DND-41 (cell line): ENCODE results near the gene CACNA2D4.

Source experiments
- CTCF ChIP-seq: IDR thresholded peaks from 2 replicates; pipeline ENCODE4 v1.5.1; 2012; ENCODE audit warnings: borderline replicate concordance, low read length, moderate library complexity, mild to moderate bottlenecking; ENCODE audit not compliant: poor library complexity, severe bottlenecking; ENCODE audit errors: extremely low read depth
- EZH2 ChIP-seq: IDR thresholded peaks from 3 replicates; pipeline ENCODE4 v1.6.1; 2012; ENCODE audit warnings: borderline replicate concordance, low read depth, mild to moderate bottlenecking, moderate library complexity, low read length, inconsistent platforms; ENCODE audit not compliant: severe bottlenecking

DNA sequence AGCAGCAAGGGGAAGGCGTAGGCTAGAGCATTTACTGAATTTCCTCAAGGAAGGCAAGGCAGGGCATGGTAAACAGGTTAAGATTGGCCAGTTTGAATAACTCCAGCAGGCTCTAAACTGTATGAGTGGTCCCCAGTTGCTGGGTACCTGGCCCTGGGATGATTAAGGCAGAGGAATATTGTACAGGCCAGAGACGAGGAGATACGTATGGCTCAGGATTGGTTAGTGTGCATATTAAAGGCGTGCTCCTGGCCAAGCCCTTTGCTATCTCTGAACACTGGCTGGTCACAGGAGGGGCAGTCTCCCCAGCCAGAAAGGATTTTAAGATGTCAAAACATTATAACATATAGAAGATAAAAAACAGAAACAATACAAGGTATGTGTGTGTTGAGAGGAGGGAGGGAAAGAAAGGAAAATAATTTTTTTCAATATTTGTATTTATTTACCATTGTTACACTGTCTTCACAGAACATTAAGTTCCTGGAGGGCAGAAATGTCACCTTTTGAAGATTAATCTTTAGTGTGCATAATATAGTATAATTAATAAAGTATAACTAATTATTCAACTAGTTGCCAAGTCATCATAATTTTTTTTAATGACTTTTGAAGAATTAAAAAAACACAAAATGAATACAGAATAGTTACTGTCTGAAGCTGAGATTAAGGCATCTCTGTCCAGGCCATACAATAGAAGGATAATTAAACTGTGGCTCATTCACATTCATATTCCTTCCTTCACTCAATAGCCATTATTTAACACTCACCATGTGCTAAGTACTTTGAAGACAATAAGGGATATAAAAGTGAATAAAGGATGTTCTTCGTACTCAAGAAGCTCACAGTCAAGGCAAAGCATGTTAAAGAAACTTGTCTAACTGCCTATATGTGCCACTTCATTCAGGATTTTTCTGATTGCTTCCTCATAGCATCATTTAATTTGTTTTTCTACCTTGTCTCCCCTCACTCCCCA is 43.9 kb upstream of the CACNA2D4 start:
- no peak for TF ChIP-seq CTCF
- TF ChIP-seq EZH2: no peak
